ENCODE measurements around the gene CPN1.

Gene CPN1

DNA sequence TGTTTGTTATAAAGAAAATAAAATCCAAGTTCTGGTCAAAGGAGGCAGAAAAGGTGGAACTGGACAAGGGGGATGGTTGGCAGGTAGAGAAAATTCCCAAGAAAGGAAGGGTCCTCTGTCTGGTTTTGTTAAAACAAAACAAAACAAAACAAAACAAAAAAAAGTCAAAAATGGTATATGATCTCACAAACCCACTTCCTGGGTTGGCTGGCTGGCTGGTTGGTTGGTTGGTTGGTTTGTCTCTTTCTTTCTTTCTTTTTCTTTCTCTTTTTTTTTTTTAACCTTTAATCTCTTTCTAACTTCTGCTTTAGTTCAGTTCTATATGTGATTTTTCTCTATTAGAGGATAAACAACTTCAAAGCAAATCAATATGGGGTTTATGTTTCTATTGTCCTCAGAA, 41.1 kb upstream of the CPN1 start:
- DNase-seq = no peak
- no peaks in the 10 kb centered on the region for H3K9me3 ChIP-seq
- H3K4me3 ChIP-seq (ENCODE audit: low read depth, low read length) = no peak overlapping the region
- TF ChIP-seq, protein P1, sequence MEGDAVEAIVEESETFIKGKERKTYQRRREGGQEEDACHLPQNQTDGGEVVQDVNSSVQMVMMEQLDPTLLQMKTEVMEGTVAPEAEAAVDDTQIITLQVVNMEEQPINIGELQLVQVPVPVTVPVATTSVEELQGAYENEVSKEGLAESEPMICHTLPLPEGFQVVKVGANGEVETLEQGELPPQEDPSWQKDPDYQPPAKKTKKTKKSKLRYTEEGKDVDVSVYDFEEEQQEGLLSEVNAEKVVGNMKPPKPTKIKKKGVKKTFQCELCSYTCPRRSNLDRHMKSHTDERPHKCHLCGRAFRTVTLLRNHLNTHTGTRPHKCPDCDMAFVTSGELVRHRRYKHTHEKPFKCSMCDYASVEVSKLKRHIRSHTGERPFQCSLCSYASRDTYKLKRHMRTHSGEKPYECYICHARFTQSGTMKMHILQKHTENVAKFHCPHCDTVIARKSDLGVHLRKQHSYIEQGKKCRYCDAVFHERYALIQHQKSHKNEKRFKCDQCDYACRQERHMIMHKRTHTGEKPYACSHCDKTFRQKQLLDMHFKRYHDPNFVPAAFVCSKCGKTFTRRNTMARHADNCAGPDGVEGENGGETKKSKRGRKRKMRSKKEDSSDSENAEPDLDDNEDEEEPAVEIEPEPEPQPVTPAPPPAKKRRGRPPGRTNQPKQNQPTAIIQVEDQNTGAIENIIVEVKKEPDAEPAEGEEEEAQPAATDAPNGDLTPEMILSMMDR (IDR thresholded peaks at IDR 0.05; ENCODE audit: low read depth, low read length) = no peak
- no peaks in the 10 kb centered on the region for H3K36me3 ChIP-seq
- H3K27me3 ChIP-seq = no peaks in the 10 kb centered on the region
- no peaks in the 10 kb centered on the region for H3K4me1 ChIP-seq

DNA sequence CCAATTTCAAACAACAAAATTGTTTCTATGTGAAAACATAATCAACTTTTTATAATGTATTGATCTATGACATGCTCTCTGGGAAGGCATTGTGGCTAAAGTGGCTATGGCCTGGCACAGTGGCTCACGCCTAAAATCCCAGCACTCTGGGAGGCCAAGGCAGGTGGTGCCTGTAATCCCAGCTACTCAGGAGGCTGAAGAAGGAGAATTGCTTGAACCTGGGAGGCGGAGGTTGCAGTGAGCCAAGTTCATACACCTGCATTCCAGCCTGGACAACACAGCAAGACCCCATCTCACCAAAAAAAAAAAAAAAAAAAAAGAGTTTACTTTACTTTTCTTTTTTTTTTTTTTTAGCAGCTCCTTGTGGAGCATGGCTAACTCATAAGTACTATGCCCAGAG, 38.9 kb upstream of the CPN1 start:
- Histone ChIP-seq H3K4me1 (no peaks in the 10 kb centered on the region), H3K9me3 (no peaks in the 10 kb centered on the region), H3K4me3 (ENCODE audit: low read depth, low read length) (no peak overlapping the region), H3K27me3 (no peaks in the 10 kb centered on the region), H3K36me3 (no peaks in the 10 kb centered on the region)
- TF ChIP-seq, protein P1 (IDR thresholded peaks at IDR 0.05; ENCODE audit: low read depth, low read length) = no peak
- no peak for DNase-seq

DNA sequence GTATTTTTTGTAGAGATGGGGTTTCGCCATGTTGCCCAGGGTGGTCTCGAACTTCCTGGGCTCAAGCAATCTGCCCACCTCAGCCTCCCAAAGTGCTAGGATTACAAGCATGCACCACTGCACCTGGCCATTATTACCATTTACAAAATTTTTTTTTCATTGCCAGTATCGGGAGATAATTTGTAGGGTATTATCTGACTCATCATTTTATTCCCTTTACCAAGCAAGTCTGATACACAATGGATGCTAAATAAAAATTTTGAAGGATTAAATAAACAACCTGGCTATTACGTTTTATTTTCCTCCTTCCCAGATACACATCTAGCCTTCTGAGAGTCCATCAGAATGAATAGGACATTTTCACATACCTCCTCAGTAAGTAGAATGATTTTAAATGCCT, 38.1 kb upstream of the CPN1 start:
- no peak overlapping the region for H3K4me3 ChIP-seq (ENCODE audit: low read depth, low read length)

DNA sequence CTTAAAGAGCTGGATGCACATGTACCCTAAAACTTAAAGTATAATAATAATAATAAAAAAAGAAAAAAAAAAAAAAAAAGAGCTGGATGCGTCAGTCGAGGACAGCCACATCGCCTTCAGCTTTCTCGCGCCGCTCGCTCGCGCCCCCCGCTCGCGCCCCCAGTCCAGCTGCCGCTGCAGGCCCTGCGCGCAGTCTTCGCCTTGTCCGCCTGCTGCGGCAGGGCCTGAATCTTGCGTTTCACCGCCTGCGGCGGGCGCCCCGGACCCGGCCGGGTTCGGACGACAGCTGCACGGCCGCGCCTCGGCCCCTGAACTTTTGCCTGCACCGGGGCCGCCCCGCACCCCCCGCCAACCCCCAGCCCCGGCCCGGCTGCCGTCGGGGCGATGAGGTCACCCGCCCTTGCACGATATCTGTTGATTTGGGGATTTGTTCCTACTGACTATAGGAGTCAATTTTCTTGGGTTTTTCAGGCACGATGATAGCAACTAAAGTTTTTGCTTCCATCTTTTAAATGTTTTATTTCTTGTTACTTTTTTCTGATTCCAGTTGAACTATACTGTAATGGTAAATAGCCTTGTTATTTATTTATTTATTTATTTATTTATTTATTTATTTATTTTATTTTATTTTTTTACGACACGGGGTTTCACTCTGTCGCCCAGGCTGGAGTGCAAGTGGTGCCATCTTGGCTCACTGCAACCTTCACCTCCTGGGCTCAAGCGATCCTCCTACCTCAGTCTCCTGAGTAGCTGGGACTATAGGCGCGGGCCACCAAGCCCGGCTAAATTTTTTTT, 33.5 kb upstream of the CPN1 start:
- no peaks in the 10 kb centered on the region for H3K4me1 ChIP-seq
- H3K36me3 ChIP-seq = no peaks in the 10 kb centered on the region
- no peaks in the 10 kb centered on the region for H3K9me3 ChIP-seq
- TF ChIP-seq, protein P1 (IDR thresholded peaks at IDR 0.05; ENCODE audit: low read depth, low read length) = no peak
- H3K4me3 ChIP-seq (ENCODE audit: low read depth, low read length) = no peak overlapping the region
- H3K27me3 ChIP-seq = no peaks in the 10 kb centered on the region
- no peak for DNase-seq

More for the DNA sequence above, 38.1 kb upstream of the CPN1 start:
- no peaks in the 10 kb centered on the region for H3K4me1 ChIP-seq
- no peaks in the 10 kb centered on the region for H3K27me3 ChIP-seq
- H3K36me3 ChIP-seq = no peaks in the 10 kb centered on the region
- TF ChIP-seq, protein P1 (IDR thresholded peaks at IDR 0.05; ENCODE audit: low read depth, low read length) = no peak
- H3K9me3 ChIP-seq = no peaks in the 10 kb centered on the region
- no peak for DNase-seq

DNA sequence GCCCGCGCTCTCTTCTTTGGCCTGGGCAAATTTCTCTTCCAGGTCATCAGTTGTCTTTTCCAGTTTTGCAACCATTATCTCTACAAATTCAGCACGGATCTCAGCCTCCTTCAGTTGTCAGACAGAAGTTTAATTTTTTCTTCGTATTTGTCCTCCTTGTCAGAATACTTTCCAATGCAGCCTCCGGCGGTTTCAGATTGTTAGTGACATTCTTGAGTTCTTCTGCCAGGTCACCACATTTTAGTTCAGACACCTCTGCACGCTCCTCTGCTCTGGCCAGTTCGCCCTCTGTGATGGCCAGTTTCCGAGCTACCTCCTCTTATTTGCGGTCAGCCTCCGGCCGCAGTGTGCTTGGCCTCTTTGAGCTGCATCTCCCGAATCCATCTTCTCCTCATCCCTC, 32.8 kb upstream of the CPN1 start:
- H3K9me3 ChIP-seq = no peaks in the 10 kb centered on the region
- no peaks in the 10 kb centered on the region for H3K36me3 ChIP-seq
- H3K27me3 ChIP-seq = no peaks in the 10 kb centered on the region
- TF ChIP-seq, protein P1 (IDR thresholded peaks at IDR 0.05; ENCODE audit: low read depth, low read length) = no peak
- no peaks in the 10 kb centered on the region for H3K4me1 ChIP-seq
- H3K4me3 ChIP-seq (ENCODE audit: low read depth, low read length) = no peak overlapping the region
- DNase-seq = no peak

DNA sequence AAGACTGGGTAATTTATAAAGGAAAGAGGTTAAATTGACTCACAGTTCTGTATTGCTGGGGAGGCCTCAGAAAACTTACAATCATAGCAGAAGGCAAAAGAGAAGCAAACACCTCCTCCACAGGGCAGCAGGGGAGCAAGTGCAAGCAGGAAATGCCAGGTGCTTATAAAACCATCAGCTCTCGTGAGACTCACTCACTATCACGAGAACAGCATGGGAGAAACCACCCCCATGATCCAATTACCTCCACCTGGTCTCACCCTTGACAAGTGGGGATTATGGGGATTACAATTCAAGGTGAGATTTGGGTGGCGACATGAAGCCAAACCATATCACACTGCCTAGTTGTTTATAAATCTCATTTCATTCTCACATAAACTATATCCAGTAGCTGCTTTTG, 28.0 kb upstream of the CPN1 start:
- no peak for DNase-seq
- Histone ChIP-seq H3K36me3 (no peaks in the 10 kb centered on the region), H3K9me3 (no peaks in the 10 kb centered on the region), H3K27me3 (no peaks in the 10 kb centered on the region), H3K4me3 (ENCODE audit: low read depth, low read length) (no peak overlapping the region), H3K4me1 (no peaks in the 10 kb centered on the region; the same call in 1 of the 2 replicates)
- TF ChIP-seq, protein P1 (IDR thresholded peaks at IDR 0.05; ENCODE audit: low read depth, low read length) = no peak
